Measurements from ENCODE around the gene CCDC14. TPM values are rescaled to one million over a fixed set of nuclear protein-coding genes. Genes with fewer than 3 reads are reported as not detected.

Gene CCDC14
- total RNA-seq, 1 donor from 2014 or later, result 30.1 TPM

DNA sequence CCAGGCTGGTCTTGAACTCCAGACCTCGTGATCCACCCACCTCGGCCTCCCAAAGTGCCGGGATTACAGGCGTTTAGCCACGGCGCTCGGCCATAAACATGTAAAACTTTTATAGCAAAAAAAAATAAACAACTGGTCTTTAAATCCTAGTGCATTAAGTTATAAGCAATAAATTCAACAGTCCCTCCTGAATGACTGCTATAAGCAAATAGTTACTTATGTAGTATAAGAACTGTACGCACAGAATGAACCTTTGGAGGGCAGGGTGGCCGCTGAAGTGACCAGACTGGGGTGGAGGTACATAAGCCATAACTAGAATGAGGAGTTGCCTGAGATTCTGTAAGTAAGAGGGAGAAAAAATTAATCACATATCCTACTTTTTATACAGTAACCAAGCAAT is 12.6 kb downstream of the CCDC14 start:
- H3K27ac Mint-ChIP-seq, result no peak overlapping the region

GRCh38 chr3:123947482-123947881 is 13.5 kb downstream of the CCDC14 start:
- DNase-seq (no peak), ATAC-seq (ENCODE audit: low read depth) (no peak)
- peaks cover 36% of the 10 kb centered on the region for H3K36me3 Mint-ChIP-seq (ENCODE audit: low read depth)
- ChIA-PET CTCF (no interaction called here), POLR2A (no interaction called here)
- intact Hi-C loops (cut with micrococcal nuclease), result no loop called here
- H3K27ac Mint-ChIP-seq, result no peak overlapping the region
- H3K4me3 Mint-ChIP-seq, result no peak overlapping the region
- no peaks in the 10 kb centered on the region for H3K4me1 Mint-ChIP-seq
- TF ChIP-seq, protein P1, sequence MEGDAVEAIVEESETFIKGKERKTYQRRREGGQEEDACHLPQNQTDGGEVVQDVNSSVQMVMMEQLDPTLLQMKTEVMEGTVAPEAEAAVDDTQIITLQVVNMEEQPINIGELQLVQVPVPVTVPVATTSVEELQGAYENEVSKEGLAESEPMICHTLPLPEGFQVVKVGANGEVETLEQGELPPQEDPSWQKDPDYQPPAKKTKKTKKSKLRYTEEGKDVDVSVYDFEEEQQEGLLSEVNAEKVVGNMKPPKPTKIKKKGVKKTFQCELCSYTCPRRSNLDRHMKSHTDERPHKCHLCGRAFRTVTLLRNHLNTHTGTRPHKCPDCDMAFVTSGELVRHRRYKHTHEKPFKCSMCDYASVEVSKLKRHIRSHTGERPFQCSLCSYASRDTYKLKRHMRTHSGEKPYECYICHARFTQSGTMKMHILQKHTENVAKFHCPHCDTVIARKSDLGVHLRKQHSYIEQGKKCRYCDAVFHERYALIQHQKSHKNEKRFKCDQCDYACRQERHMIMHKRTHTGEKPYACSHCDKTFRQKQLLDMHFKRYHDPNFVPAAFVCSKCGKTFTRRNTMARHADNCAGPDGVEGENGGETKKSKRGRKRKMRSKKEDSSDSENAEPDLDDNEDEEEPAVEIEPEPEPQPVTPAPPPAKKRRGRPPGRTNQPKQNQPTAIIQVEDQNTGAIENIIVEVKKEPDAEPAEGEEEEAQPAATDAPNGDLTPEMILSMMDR (IDR thresholded peaks at IDR 0.05), result no peak
- H3K9me3 Mint-ChIP-seq, result no peaks in the 10 kb centered on the region
- no peaks in the 10 kb centered on the region for H3K27me3 Mint-ChIP-seq

More for the DNA sequence above, 12.6 kb downstream of the CCDC14 start:
- no peaks in the 10 kb centered on the region for H3K9me3 Mint-ChIP-seq
- no peak for ATAC-seq (ENCODE audit: low read depth)
- intact Hi-C loops (cut with micrococcal nuclease), result no loop called here
- CTCF ChIA-PET, result no interaction called here
- H3K36me3 Mint-ChIP-seq (ENCODE audit: low read depth), result peaks cover 41% of the 10 kb centered on the region
- TF ChIP-seq, protein P1 (IDR thresholded peaks at IDR 0.05), result no peak
- no peak overlapping the region for H3K4me3 Mint-ChIP-seq
- POLR2A ChIA-PET, result no interaction called here
- no peaks in the 10 kb centered on the region for H3K27me3 Mint-ChIP-seq
- no peaks in the 10 kb centered on the region for H3K4me1 Mint-ChIP-seq
- no peak for DNase-seq

DNA sequence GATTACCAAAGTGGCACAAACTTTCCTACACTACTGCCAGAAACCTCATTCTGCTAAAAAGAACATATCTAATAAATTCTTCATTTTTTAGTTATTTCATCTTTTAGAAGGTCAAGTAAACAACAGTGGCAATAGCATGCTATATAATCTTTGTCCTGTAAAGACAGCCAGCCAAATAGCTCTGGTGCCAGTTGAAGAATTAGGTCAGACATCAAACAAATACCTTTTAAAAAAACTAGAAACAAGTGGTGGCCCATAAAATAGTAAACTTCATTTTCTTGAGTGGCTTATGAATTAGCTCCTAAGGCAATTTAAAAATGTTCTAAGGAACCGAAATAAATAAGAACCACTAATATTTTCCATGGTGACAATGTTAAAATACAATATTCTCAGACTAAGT is 19.5 kb downstream of the CCDC14 start:
- Mint-ChIP-seq H3K27ac (no peak overlapping the region), H3K4me1 (no peaks in the 10 kb centered on the region), H3K4me3 (no peak overlapping the region), H3K36me3 (ENCODE audit: low read depth) (peaks cover 36% of the 10 kb centered on the region), H3K9me3 (no peaks in the 10 kb centered on the region), H3K27me3 (no peaks in the 10 kb centered on the region)
- TF ChIP-seq, protein P1 (IDR thresholded peaks at IDR 0.05), result no peak
- intact Hi-C loops (cut with micrococcal nuclease), result no loop called here
- no peak for ATAC-seq (ENCODE audit: low read depth)
- POLR2A ChIA-PET, result interaction anchor here (1.3 kb wide), 1 partner anchor 19 kb away, joined by 4 read pairs; the partner anchor contains the start of gene CCDC14
- CTCF ChIA-PET, result no interaction called here
- DNase-seq, result no peak

GRCh38 chr3:123941121-123941520 is 19.9 kb downstream of the CCDC14 start:
- Mint-ChIP-seq H3K4me1 (no peaks in the 10 kb centered on the region), H3K27me3 (no peaks in the 10 kb centered on the region), H3K9me3 (no peaks in the 10 kb centered on the region), H3K36me3 (ENCODE audit: low read depth) (peaks cover 36% of the 10 kb centered on the region), H3K4me3 (no peak overlapping the region), H3K27ac (no peak overlapping the region)
- intact Hi-C loops (cut with micrococcal nuclease), result no loop called here
- TF ChIP-seq, protein P1 (IDR thresholded peaks at IDR 0.05), result no peak
- ChIA-PET POLR2A (interaction anchor here (1.3 kb wide), 1 partner anchor 20 kb away, joined by 4 read pairs; the partner anchor contains the start of gene CCDC14), CTCF (no interaction called here)
- no peak for ATAC-seq (ENCODE audit: low read depth)
- DNase-seq, result no peak

- ChIA-PET POLR2A (no interaction called here), CTCF (interaction anchor here (0.7 kb wide), 1 partner anchor 130 kb away, joined by 3 read pairs; no protein-coding TSS in a partner anchor)
- intact Hi-C loops (cut with micrococcal nuclease), result no loop called here
- Mint-ChIP-seq H3K27me3 (no peaks in the 10 kb centered on the region), H3K27ac (no peak overlapping the region), H3K4me1 (no peaks in the 10 kb centered on the region), H3K4me3 (no peak overlapping the region), H3K9me3 (no peaks in the 10 kb centered on the region), H3K36me3 (ENCODE audit: low read depth) (peaks cover 33% of the 10 kb centered on the region)
- DNase-seq (no peak), ATAC-seq (ENCODE audit: low read depth) (no peak)
- TF ChIP-seq, protein P1 (IDR thresholded peaks at IDR 0.05), result no peak
These were observed 21.3 kb downstream of the CCDC14 start for GRCh38 chr3:123939706-123940105.
